Left cardiac atrium (tissue), 4 donors: Measurements from ENCODE around the gene CACNB4. TPM values are rescaled to one million over a fixed set of nuclear protein-coding genes. Genes with fewer than 3 reads are reported as not detected.
A peak's percentile ranks its signal among the peaks of the same experiment; 100 is the strongest.
"Not testable (repeated sequence)": the region's sequence is repeated elsewhere in the genome, so short reads cannot be mapped to it uniquely, and the experiment has no call there.

Experiments
- ATAC-seq, 2 donors: fragments of 200-7000 bp; cut with Tn5 transposase; one replicate each; pipeline ENCODE4 v1.9.1; 2020; ENCODE audit warnings: mild to moderate bottlenecking in 2 of 2, moderate library complexity in 2 of 2
- DNase-seq: peaks from one replicate; pipeline ENCODE4 v3.0.0-alpha.2; 2020
- intact Hi-C, 2 donors: fragments of 100-400 bp; cut with DNase I; formaldehyde crosslinking; loops; one replicate each; pipeline versions ENCODE4 v1.14.1 to v1.15.1; 2022 to 2023
- total RNA-seq, 2 donors: library from RNA; stranded (reverse); fragmentation: NEBNext Ultra II Directional; extraction: Animal tissue kit (Norgen Biotek cat#: 25700); gene quantifications; one replicate each; pipeline ENCODE4 v1.2.1, GENCODE V29; 2021
- donor health status: DM: no; HTN: yes; CAD: no.
- donor health status: DM: no; HTN: yes; CAD: no; lungs with severe emphysema.
- donor health status: DM: yes; HTN: yes; CAD: no.
- donor health status: Dilated cardiomyopathy.

CACNB4 gene
- total RNA-seq, 2 donors from 2014 or later: 0.32 to 0.71 TPM

DNA sequence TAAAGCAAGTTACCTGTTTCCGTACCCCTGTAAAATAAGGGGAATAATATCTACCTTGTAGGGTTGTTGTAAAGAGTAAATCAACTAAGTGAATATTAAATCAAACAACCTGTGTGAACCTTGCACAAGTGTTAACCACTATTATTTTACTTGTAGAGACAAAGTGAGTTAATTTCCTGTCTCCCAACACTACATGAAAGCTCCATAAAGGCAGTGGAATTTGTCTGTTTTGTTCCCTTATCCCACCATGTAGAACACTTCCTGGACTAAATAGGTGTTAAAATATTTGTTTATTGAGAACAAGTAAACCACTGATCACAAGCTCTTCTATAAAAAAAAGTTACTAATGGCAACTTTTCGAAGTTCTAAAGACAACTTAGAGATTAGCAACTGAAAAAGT, 274.0 kb downstream of the CACNB4 start:
- DNase-seq (no peak), ATAC-seq (no peak)
- intact Hi-C loops: no loop called here

DNA sequence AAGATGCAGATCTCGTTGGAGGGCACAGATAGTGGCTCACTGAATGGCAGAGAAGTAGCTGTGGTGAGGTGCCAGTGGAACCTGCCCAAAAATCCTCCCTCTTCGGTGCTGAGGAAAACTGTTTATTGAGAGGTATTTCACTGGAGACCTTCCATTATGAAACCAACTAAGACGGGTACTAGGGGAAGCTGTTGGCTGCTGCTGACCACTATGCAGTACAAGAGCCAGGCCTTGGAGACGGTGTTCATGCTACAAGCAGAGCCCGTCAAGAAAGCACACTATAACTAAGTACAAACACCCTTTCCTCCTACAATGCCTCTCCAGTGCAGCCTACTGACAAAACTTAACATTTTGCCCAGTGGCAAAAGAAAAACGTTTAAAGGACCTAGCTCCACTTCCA, 275.2 kb downstream of the CACNB4 start:
- intact Hi-C loops: no loop called here
- ATAC-seq (no peak), DNase-seq (no peak)

DNA sequence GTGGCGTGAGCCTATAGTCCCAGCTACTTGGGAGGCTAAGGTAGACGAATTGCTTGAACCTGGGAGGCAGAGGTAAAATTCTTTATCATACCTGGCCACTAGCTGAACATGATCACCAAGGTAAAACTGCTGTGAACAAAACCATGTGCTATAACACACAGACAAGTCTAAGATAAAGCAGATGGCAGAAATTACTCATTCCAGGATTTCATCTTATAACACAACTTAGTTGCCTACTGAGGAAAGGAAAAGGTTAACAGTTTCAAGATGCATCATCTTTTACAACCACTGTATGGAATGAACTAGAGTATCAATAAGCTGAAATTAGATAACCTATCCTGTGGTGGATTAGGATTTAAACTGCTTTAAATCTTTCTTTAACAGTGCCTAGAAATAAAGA, 278.9 kb downstream of the CACNB4 start:
- DNase-seq (no peak), ATAC-seq (no peak)
- intact Hi-C loops: loop anchor here in 1 of 2 donors (10.0 kb wide), 1 partner anchor 185 kb away; no protein-coding TSS in a partner anchor

DNA sequence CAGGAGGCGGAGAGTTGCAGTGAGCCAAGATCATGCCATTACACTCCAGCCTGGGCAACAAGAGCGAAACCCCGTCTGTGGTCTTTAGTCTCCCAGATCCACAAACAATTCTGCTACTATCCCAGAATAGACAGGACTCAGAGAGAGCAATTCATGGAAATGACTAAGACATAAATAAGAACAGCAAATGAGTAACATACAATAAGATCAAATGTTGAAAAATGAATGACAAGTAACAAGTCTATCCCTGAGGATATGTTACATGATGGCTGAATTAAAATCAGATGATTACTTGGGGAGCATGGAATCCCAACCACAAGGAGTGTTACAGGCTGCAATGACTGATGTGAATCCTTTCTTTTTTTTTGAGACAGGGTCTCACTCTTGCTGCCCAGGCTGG, 280.9 kb downstream of the CACNB4 start:
- ATAC-seq (no peak), DNase-seq (no peak)
- intact Hi-C loops: loop anchor here in 1 of 2 donors (10.0 kb wide), 1 partner anchor 187 kb away; no protein-coding TSS in a partner anchor

DNA sequence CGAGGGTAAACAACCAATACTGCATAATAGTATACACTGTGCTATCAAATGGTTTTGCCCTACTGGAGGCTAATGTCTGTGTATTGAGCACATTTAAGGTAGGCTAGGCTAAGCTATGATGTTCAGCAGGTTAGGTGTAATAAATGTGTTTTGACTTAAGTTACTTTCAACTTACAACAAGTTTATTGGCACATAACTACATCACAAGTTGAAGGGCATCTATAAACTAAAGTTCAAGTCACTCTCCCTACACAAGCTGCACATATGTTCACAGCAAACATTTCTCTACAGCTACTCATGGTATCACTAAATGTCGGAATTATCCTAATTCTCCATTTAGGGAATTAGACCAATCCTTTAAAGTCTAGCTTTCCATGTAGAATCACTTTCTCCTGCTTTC, 282.0 kb downstream of the CACNB4 start:
- ATAC-seq (no peak), DNase-seq (no peak)
- intact Hi-C loops: loop anchor here in 1 of 2 donors (10.0 kb wide), 1 partner anchor 188 kb away; no protein-coding TSS in a partner anchor

DNA sequence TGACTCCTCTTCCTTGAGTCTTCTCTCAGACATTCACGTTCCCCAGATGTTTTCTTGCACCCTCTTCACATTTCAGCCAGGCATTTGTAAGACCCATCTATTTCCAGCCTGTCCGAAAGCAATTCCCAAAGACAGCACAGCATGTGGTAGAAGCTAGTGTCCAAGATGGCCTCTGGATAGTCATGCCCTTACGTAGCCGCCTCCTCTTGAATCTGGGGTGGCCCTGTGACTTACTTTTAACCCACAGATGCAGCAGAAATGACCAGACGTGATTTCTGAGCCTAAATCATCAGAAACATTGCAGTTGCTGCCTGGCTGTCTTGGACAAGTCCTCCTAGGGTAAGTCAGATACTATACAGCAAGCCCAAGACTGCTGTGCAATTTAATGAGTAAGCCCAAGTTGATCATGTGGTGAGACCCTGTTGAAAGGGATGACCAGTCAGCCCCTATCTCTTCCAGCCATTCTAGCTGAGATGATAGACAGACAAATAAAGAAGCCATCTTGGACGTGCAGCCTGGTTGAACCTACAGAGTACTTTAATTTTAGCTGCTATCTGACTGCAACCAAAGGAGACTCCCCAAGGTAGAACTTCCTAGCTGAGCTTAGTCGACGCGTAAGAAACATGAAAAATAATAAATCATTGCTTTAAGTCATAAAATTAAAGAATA, 282.9 kb downstream of the CACNB4 start:
- intact Hi-C loops: loop anchor here in 1 of 2 donors (10.0 kb wide), 1 partner anchor 189 kb away; no protein-coding TSS in a partner anchor
- DNase-seq: no peak
- no peak for ATAC-seq

DNA sequence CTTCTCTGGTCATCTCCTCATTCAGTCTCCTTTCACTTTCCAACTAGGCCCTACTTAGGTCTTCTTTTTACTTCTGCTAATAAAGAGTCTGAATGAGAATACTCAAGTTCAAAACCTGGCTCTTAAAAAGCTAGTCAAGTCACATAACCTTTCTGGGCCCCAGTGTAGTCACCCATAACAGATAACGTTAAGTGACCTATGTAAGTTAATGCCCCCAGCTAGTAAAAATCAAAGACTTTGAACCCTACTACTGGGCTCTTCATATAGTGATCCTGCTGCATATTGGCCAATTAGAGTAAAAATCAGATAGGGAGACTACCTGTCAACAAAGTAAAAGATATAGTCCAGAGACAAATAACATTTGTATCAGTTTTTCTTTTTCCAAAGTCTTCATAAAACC, 288.4 kb downstream of the CACNB4 start:
- ATAC-seq (no peak), DNase-seq (no peak)
- intact Hi-C loops: loop anchor here in 1 of 2 donors (10.0 kb wide), 1 partner anchor 194 kb away; no protein-coding TSS in a partner anchor

DNA sequence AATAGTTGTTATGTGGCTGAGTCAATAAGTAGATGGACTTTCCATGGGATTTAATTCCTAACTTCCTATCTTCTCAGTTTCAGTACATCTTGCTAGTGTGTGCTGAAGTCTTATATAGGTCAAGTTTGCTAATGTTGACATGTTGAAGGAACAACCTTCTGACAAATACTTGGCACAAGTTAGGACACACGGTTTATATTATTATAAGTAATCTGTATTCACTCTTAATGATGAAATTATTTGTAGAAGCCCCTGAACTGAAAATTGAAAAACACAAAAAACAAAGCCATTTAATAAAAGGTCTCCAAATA, 289.8 kb downstream of the CACNB4 start:
- DNase-seq (no peak), ATAC-seq (no peak)
- intact Hi-C loops: no loop called here

DNA sequence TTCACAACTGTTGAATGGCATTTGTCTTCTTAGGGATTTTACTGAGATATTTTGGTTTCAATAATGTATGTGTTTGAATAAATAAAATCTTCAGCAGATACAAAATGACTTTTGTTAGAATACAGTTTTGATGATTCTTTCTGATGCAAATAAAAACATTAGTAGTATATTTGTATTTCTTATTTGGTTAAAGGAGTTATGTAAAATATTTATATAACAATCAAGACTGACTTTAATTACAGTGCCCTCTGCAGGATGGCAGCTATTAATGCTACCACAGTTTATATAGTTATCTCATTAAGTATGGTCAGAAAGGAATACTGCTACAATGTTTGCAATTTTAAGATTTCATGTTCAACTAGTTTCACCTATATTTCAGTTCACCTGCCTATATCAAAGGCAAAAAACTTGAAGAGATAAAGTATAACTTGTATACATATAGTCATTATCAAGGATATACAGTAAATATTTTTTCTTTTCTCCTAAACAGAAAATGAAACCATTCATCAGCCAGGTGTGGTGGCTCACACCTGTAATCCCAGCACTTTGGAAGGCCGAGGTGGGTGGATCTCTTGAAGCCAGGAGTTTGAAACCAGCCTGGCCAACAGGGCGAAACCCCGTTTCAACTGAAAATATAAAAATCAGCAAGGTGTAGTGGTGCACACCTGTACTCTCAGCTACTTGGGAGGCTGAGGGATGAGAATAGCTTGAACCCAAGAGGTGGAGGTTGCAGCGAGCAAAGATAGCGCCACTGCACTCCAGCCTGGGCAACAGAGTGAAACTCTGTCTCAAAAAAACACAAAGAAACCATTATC, 290.4 kb downstream of the CACNB4 start:
- peak in 1 of 2 donors; percentile 44 for ATAC-seq
- intact Hi-C loops: no loop called here
- no peak for DNase-seq

DNA sequence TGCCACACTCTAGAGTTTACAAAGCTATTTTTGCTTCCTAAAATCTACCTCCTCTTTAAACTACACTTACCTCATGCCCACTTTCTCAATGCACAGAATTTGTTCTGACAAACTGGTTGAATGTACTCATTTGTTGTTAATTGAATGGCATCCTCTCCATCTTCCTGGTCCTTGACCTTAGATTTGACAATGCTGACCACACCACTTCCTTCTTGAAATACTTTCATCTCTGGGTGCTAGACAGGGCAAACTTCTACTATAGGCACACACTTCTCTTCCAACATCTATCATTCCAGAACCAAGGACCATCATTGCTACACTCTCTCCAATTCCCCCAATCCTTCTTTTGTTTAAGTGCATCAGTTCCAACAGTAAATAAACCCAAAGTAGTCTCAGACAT, 292.9 kb downstream of the CACNB4 start:
- intact Hi-C loops: no loop called here
- DNase-seq: no peak
- ATAC-seq: no peak

DNA sequence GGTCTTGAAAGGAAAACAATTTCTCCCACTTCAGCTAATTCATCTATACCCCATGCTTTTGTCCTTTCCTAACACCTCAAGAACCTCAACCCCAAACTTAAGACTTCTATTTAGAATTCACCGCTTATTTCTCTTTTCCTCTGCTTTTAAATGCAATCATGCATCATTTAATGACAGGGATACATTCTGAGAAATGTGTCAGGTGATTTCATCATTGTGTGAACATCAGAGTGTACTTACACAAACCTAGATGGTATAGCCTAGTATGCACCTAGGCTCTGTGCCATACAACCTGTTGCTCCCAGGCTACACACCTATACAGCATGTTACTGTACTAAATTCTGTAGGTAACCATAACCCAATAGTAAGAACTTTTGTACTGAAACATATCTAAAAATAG, 293.5 kb downstream of the CACNB4 start:
- DNase-seq (no peak), ATAC-seq (no peak)
- intact Hi-C loops: no loop called here

DNA sequence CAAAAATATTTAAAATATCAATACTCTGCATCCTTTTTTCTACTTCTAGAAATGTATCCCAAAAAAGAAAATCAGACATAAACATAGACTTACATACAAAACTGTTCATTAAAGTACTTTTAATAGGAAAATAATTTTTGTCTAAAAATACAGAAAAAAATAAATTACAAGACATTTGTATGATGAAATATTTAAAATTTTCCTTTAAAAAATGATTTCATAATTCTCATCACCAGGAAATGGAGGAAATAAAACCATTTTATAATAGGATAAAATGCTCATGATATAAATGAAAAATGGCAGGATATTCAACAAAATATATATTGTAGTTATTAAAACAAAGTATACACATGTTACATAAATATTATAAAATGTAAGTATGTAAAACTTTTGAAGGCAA, 295.0 kb downstream of the CACNB4 start:
- ATAC-seq: no peak
- intact Hi-C loops: no loop called here
- DNase-seq: no peak

DNA sequence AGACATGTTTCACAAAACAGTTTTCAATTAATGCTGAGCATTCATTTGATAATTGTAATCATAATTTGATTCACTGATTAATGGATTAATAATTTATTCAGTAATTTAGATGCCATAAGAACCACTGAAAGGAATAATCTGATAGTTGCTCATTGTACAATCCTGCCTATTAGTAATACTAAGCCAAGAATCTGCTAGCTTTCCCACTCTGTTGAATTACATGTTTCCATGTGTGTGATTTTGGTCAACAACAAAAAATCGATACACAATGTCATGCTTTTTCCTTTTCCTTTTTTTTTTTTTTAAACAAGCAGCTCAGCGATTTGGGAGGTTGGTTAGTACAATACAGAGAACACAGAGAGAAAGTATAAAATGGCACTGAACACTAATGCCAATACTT, 296.5 kb downstream of the CACNB4 start:
- intact Hi-C loops: no loop called here
- no peak for DNase-seq
- ATAC-seq: no peak

DNA sequence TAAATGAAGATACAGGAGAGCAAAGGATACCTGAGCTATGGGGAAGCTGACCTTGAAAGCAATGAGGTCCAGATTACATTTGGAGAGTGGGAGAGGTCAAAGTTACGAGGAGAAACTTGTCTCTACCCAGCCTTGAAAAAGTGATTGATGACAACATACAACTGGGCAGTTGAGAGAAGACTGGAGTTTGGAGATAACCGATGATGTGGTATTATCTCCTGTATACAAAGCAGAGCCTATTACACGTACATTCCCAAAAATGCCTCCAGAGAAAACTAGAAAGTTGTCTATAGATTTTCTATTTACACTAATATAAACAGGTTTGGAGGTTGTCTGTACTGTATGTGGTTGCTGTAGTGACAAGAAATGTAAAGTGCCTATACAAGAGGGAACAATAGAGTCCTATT, 299.0 kb downstream of the CACNB4 start:
- intact Hi-C loops: no loop called here
- no peak for ATAC-seq
- no peak for DNase-seq

DNA sequence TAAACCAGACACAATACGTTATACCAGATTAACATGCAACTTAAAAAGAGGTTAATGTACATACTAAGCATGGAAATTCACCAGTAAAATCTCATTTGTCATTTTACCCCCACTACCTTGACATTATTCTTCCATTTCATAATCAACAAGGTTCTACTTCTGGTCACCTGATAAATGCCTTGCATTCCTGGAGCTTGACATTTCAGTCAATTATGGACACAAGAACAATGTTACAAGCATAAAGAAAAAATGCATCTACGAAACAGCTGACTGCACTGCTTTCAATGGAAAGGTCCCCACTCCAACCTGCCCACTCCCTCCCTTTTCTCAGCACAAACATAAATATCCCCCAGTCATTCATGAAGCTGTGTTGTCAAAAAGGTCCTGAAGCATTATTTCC, 302.1 kb downstream of the CACNB4 start:
- DNase-seq: no peak
- no peak for ATAC-seq
- intact Hi-C loops: no loop called here

DNA sequence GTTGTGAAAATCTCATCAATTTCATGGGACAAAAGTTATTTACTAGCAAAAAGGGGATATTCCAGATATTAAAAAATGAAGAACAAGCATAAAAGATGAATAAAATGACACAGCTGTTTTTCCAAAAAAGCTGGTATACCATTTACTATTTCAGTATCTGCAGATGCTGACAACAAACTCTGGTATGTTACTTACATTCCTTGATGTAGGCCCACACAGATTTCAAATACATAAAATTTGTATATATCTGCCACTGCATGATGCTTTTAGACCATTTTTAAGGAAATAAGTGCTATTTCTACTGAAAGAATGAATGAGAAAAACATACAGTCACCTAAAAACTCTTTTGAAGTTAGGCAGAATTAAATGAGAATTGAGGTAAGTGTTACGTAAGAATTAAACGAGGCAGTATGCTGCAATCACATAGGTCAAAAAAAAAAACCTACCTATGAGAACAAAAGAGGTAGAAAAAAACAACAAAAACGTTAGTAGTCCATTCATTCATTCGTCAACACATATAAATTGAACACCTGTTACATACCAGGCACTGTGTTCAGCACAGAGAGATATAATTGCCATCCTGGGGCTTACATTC, 303.1 kb downstream of the CACNB4 start:
- DNase-seq (no peak), ATAC-seq (no peak)
- intact Hi-C loops: no loop called here

DNA sequence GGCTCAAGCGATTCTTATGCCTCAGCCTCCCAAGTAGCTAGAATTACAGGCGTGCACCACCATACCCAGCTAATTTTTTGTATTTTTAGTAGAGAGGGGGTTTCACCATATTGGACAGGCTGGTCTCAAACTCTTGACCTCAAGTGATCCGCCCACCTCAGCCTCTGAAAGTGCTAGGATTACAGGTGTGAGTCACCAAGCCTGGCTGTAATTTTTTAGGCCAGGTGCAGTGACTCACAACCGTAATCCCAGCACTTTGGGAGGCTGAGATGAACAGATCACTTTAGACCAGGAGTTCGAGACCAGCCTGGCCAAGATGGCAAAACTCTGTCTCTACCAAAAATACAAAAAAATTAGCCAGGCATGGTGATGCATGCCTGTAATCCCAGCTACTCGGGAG, 304.4 kb downstream of the CACNB4 start:
- ATAC-seq, intact Hi-C loops, DNase-seq: not testable (repeated sequence)

DNA sequence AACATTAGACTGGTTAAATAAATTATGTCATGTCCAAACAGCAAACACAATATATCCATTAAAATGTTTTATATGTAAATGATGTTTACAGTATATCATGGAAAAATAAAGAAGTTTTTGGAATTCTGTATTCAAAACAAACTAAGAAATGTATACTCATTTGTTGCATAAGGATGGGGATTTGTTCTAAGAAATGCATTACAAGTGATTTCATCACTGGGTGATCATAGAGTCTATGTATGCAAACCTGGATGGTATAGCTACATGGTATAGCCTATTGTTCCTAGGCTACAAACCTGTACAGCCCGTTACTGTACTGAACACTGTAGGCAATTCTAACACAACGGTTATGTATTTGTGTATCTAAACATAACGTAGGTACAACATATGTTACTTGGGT, 305.7 kb downstream of the CACNB4 start:
- no peak for DNase-seq
- intact Hi-C loops: no loop called here
- no peak for ATAC-seq

DNA sequence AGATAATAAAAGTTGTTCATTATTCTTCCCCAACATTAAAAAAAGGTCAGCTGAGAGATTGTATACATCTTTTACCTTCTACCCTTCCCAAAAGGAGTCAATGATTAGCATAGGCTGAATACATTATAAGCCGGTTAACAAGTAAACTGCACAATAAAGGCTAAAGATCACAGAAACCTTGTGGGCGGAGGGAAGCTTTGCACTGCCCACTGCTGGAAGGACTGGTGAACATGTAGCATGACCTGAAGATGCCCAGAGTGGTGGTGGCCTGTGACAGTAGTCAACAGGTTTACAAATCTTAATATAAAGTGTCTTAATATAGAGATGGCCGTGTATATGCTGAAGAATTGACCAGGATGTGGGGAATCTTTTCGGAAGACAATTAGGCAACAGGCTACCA, 306.3 kb downstream of the CACNB4 start:
- intact Hi-C loops: no loop called here
- DNase-seq (no peak), ATAC-seq (no peak)

DNA sequence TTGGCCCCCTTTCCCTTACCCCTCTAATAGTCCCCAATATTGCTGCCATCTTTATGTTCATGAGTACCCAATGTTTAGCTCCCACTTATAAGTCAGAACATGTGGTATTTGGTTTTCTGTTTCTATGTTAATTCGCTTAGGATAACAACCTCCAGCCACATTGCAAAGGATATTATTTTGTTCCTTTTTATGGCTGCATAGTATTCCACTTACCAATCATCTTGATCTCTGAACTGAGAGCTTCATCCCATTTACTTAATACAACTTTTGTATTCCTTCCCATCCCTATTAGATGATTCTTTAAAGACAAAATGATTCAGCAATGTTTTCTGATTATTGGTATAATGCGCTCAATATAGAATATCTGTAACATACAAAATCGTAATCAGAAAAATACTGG, 307.3 kb downstream of the CACNB4 start:
- ATAC-seq (no peak), DNase-seq (no peak)
- intact Hi-C loops: no loop called here
